NCI-H1417 (cell line): ENCODE measurements around the gene PAX5.
A peak's percentile ranks its signal among the peaks of the same experiment; 100 is the strongest.

ENCODE experiments used
- DNase-seq, 3 experiments: peaks; one replicate each; lab custom pipeline; 2025; lab: John Stamatoyannopoulos, UW

Gene PAX5

DNA sequence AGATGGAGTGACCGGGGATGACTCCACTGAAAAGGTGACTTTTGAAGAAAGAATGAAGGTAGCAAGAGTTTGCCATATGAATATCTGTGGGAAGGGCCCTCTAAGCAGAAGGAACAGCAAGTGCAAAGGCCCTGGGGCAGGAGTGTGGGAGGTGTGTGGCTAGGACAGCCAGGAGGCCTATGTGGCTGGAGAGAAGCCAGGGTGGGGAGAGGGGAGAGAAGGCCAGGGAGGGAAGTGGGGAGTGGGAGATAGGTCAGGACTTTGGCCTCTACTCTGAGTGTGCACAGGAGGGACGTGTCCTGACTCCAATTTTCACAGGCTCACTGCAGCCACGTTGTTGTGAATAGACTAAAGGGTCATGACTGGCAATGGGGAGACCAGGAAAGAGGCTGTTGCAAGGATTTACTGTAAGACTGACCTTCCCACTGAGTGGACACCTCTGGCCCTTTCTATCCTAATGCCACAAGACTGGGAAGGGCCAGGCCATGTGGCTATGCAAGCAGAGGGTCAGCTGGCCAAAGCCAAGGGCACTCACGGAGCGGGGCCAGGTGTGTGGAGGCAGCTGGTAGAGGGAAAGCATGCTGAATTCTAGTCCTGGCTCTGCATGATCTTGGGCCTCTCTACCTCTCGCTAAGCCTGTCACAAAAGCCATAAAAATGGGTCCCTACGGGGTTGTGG lies 172.4 kb downstream of the PAX5 start:
- DNase-seq, result no peak

DNA sequence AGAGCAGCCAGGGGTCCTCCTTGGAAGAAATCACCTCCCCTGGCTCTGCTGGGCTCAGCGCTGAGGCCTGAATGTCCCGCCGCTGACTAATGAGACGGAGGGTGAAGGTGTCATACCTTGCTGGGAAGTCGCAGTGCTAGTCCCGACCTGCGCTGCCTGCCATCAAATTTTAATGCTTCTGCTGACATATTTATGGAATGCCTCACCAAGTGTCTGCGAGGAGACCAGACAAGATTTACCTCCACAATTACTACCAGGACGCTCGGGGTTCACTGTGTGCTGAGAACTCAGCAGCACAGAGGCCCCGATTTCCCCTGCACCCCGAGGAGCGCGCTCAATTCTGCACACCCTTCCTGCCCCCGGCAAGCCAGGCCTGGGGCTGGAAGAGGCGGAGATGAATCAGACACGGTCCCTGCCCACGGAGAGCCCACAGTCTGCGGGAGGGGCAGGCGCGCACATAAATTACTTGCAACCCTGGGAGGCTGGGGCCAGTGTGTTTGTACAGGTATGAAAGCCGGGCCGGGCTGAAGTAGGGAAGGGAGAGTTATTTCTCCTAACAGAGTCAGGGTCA lies 175.2 kb downstream of the PAX5 start:
- DNase-seq, result no peak

DNA sequence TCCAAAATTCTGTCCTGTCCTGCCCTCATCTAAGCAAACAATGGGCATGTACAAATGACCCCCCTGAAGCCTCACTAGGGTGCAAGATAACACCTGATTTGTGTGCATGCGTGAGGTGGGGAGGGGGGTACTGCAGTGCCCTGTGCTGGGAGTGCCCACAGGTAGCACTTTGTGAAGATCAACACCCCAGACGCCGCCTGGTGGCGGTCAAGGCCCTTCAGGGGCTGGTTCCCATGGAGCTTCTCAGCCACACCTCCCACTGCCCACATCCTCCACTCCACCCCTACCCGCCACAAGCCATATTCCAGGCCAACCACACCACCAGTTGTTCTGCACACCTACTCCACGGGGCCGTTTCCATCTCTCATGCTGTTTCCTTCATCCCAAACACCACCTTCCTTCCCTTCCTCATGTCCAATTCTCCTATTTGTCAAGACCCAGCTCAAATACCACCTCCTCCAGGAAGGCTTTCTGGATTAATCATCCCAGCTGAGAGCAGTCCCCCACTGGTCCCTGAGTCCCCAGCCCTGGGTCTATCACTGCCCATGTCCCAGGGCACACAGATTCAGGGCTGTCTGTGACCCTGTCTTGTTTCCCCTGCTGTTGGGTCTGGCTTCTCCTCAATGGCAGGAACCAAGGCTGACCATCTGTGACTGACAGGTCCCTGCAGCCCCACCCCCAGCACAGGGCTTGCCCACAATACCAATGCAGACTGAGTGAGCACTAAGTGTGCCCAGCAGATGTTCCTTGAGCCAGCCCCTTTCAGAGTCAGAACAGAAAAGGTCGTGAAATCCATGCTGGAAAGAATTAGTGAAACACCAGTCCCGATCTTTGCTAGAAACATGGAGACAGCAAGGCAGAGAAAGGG lies 178.4 kb downstream of the PAX5 start:
- peak in 2 of 3 experiments; percentile 0 to 7 for DNase-seq

GRCh38 chr9:36854751-36855150 lies 179.3 kb downstream of the PAX5 start:
- no peak for DNase-seq

GRCh38 chr9:36854034-36854433 lies 180.0 kb downstream of the PAX5 start:
- DNase-seq, result no peak

DNA sequence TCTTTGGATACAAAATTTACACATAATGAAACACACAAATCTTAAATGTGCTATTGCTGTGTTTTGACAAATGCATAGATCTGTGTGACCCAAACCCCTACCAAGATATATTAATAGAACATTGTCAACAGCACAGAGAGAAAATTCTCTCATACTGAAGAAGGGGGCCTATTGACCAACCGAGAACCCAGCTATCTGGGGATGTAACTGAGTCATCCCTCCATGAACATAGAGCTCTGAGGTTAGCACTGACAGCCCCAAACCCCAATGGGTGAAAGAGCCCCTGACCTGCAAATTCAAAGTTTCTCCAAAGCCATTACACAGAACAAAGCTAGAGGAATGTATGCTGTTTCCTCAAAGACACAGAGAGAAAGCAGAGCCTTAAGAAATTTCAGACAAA lies 180.8 kb downstream of the PAX5 start:
- no peak for DNase-seq

GRCh38 chr9:36849943-36850342 lies 184.1 kb downstream of the PAX5 start:
- DNase-seq, result no peak

DNA sequence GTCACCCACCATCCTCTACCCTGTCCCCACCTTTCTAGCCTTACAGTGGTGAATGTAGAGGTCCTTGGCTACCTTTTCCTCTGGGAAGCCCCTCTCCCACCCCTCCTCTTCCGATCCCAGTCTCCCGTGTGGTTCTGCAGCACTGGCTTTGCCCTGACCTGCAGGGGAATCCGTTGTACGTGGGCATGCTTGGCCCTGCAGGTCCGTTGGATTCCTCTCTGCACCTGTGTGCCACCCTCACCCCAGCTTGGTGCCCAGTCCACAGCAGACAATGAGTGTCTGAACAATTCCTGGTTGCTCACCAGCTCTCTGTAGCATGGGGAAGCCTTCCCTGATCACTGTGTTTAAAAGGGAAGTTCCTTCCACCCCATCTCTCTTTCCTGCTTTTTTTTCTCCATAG lies 185.1 kb downstream of the PAX5 start:
- no peak for DNase-seq

DNA sequence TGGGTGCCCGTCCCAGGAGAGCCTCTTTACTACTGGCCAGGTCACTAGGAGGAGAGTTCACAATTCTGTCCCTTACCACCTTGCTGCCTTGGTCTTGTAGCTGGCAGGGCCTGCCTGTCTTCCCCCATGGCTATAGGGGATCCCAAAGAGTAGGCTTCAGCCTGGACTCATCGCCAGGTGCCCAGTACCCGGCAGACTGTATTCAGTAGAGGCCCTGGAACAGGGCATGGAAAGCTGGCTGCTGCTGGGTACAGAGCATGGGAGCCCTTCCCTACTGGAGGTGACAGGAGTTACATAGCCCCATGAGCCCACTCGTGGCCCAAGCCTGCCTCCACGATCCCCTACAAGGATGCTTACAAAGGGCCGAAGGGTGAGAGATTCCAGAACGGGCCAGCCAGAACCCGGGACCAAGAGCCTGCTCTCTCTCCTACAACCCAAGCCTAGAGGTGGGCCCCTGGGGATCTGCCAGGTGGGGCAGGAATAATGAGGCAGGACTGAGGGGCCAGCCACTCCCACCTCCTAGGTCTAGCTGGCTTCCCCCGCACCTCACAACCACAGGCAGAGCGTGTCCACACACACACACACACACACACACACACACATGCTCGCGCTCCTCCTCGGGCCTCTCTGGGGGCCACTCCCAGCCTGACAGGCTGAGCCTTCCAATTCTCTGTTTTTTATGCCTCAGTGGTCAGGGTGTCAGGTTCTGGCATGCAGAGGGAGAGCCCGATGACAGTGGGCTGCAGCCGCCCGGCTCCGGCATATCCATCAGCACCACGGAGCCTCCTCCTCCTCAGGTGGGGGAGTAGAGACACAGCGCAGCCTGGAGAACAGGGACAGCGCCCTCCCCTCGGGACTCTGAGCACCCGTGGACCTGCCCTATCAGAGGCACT lies 186.0 kb downstream of the PAX5 start:
- DNase-seq, result peak in 1 of 3 experiments; percentile 83

DNA sequence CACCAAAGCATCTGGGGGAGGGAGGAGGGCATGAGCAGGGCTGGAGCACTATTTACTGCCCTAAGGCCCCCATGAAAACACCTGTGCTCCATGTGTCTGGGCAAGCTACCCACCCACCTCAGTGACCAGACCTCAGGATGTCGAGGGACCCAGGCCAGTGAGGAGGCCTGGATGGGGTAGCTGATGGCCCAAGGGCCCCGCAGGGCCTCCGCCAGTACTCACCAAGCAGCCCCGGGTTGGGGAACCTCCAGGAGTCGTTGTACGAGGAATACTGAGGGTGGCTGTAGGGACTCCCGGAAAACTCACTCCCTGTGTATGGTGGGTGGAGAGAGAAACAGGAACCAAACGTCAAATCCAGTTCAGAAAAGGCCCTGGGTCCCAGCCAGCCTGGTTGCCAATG lies 187.4 kb downstream of the PAX5 start:
- DNase-seq, result no peak

DNA sequence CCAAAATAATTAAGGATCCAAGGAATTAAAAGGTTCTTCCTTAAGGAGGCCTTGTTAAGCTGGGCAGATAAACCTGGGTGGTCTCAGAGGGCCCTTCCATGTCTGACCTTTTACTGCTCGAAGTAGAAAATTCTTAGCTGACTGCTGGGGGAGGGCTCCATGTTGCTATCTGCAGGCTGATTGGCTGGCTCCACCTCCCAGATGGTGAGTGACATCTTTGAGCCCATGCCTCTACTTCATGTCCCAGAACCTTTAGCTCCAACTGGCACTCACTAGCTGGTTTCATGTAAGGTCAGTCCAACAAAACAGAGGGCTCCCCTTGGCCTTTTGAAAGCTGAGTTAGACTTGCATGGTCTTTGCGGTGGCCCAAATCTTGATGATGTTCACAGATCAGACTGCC lies 188.2 kb downstream of the PAX5 start:
- DNase-seq, result no peak

GRCh38 chr9:36844961-36845360 lies 189.1 kb downstream of the PAX5 start:
- DNase-seq, result no peak

- no peak for DNase-seq
Observed at GRCh38 chr9:36843964-36844363, 190.1 kb downstream of the PAX5 start.

GRCh38 chr9:36842560-36843530 lies 191.2 kb downstream of the PAX5 start:
- no peak for DNase-seq

- peak in 2 of 3 experiments; percentile 2 to 34 for DNase-seq
Observed at GRCh38 chr9:36840898-36841536, 193.1 kb downstream of the PAX5 start.

DNA sequence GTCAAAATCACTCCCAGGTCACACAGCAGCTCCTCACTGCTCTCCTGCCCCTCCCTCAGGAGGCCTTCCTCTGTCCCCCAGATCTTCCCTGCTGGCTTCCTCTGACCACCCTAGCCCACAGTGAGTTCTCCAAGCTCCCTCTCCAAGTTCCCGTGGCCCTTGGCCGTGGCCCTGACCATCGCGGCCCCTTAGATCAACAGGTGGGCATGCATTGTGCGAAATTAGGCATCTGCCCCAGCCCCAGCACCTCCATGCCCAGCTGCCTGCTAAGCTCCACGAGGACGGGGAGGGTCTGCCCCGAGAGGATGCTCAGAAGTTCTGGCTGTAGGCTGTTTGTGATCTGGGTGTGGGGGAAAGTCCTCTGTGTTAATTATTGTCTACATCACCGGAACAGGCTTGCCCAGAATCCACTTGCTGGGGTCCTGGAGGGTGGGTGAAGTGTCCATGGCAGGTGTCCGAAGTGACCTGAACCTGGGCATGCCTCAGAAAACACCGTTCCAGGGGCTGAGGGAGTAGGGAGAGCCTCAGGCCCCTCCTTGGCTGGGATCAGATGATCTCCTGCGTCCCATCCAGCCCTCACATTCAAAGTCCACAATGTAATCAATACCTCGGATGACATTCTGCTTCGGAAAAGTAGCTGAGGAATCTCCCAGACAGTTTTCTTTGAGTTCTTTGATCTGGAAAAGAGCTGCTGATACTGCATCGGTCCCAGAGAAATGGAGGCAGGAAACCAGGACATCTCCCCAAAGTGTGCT lies 194.8 kb downstream of the PAX5 start:
- DNase-seq, result no peak

DNA sequence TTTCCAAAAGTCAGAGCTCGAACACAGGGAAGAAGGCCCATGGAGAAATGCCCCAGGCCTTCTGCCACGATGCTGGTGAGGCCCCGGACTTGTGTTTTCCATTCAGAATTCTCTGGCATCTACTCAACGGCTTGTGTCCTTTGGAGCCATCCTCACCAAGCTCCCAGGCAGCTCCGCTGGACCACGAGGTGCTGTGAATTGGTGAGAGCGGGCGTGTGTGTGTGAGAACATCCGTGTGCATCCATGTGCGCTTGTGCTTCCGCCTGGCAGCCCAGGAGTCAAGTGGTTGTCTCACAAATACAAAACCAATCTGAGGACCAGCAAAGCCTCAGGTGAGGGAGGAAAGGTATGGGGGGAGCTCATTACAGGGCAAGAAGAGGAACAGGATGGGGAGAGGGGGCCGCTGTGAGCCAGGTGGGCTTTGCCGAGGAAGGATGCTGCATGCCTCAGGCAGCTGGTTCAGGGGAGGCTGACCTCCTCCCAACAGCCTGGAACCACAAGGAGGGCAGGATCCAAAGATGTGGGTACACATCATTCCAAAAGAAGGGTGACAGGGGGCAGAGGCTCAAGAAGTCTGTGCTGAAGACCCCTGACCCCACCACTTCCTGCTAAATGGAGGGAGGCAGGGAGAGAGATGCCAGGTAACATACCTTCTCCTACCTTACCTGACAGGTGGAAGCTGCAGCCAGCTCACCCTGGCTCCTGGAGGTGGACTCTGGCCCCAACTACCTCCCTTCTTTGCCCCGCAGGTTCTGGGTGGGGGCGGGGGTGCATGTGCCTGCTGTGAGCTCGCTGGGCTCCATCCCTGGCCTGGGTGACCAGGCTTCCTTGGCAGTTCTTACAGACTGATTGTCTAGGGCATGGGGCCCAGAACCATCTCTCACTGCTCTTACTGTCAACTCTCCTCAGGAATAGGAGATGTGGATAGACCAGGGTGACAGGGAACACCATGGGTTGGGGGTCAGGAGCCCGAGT lies 196.3 kb downstream of the PAX5 start:
- DNase-seq, result no peak

DNA sequence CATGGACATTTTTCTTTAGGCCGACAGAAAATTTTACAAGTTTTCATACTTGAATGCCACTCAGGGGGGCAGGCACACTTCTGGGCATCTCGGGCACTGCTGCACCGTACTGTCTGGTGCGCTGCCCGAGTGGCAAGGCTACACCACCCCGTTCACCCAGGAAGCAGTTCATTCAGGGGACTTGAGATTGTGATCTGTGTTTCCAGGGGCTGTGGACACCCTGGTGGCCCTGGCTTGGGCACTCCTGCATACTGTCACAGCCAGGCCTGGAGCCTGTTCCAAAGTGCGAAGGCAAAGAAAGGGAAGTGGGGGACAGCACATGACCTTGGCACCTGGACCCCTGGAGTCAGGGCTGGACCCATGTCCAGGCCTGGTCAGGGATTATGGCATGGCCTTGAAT lies 197.6 kb downstream of the PAX5 start:
- no peak for DNase-seq
